Fibroblast of lung (primary cell): ENCODE results near the gene CASQ2.

Experiments used
- CTCF ChIP-seq, 2 donors: IDR thresholded peaks in 1 of 2; conservative IDR thresholded peaks in 1 of 2; 1 replicate in 1 of 2; 2 replicates in 1 of 2; pipeline ENCODE4 v1.5.1; 2011 to 2012; ENCODE audit warnings: low read length in 2 of 2, control low read depth in 1 of 2, inconsistent platforms in 1 of 2, low read depth in 1 of 2, mild to moderate bottlenecking in 1 of 2
- EZH2 ChIP-seq: IDR thresholded peaks from 2 replicates; pipeline ENCODE4 v1.5.1; 2012; ENCODE audit warnings: low read length, control low read depth, mild to moderate bottlenecking; ENCODE audit errors: missing control alignments

DNA sequence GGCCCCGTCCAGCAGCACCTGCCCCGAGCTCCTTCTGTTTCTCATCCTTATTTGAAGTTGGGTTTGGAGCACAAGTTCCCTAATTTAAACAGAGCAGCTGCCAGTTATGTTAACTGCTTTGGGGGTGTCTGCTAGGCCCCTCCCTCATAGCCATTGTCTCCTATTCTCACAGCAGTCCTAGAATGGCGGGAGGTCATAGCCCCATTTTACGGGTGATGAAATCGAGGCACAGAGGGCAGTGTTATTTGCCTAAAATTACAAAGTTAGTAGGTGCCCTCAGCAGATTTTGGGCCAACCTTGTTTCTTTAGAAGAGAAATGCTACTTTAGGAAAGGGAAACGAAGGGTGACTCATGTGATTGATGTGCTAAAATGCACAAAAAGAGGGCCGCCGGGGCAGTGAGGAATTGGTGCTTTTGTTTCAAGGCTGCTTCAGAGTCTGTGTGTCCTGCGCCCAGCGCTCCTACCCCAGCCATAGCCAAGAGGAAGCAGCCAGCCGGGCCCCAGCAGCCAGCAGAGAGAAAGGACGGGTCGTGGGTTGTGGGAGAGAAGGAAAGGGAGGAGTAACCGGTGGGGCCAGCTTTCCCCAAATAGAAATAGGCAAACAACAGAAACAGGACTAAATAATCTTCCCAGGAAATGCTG is 113.7 kb downstream of the CASQ2 start:
- TF ChIP-seq CTCF (conservative IDR thresholded peaks at IDR 0.05 in 1 of 2, IDR thresholded peaks at IDR 0.05 in 1 of 2; ENCODE audit: low read depth in 1 of 2, low read length in 2 of 2) (no peak), EZH2 (no peak)
